GM21360 (cell line): ENCODE measurements around the gene FBXW8.

Source experiments
- ATAC-seq: cut with Tn5 transposase; IDR thresholded peaks from one replicate; pipeline ENCODE4 v1.9.1; 2021; ENCODE audit warnings: mild to moderate bottlenecking, moderate library complexity; ENCODE audit not compliant: unreplicated experiment

The FBXW8 gene

GRCh38 chr12:116922194-116922897, 11.6 kb downstream of the FBXW8 start:
- ATAC-seq: peak; percentile 65

DNA sequence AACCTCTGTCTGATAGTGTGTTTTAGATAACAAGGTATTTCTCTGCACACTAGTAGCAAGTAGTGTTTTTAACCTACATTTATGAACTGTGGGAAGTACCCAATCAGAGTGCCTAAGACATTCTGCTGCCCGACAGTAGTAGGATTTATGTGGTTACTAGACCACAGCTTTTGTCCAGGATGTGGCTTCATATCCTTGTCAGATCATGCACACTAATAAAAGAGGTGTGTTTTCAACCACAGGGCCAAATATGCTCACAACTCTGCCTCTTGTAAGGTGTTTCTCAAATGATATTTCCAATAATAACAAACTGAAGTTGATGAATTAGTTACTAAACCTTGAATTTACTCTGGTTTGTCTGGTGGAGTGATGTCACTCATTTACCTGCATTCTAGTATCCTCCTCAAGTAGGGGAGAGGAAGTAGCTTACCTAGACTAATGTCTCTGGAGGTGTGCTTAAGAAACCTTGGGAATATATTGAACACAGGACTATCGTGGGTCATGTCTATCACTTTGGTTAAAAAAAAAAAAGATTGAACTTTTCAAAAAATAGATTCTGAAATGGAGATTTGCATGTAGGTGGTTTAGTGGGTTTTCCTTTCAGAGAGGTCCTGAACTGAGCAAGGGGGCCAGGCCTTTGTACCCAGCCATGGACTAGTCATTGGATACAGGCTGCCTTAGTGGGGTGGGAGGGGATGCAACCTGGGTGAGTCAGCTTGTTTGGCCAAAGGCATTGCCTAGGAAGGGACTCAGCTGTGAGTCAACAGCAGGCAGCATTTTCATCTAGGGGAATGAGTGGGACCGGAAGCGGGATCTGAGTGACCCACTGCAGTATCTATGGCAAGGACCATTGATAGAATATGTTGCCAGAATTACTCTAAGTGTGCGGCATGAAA, 14.1 kb downstream of the FBXW8 start:
- no peak for ATAC-seq

- no peak for ATAC-seq
These were observed 15.8 kb downstream of the FBXW8 start for GRCh38 chr12:116926283-116927243.

GRCh38 chr12:116927244-116927940, 16.6 kb downstream of the FBXW8 start:
- ATAC-seq: no peak

DNA sequence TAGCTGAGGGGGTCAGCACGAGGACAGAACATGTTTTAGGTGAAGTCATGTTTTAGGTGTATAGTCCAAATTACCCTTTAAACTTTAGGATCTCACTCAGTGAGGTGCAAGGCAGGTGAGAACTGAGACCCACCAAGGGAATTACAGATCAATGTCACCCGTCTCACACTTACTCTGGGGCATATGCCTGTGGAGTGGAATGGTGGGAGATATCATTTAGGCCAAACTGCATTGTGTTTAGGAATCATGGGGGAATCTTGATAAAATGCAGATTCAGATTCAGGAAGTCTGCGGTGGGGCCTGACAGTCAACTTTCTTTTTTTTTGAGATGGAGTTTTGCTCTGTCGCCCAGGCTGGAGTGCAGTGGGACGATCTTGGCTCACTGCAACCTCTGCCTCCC, 17.8 kb downstream of the FBXW8 start:
- no peak for ATAC-seq

- no peak for ATAC-seq
These were observed 19.1 kb downstream of the FBXW8 start for GRCh38 chr12:116929885-116930284.

GRCh38 chr12:116931665-116932064, 20.9 kb downstream of the FBXW8 start:
- no peak for ATAC-seq

DNA sequence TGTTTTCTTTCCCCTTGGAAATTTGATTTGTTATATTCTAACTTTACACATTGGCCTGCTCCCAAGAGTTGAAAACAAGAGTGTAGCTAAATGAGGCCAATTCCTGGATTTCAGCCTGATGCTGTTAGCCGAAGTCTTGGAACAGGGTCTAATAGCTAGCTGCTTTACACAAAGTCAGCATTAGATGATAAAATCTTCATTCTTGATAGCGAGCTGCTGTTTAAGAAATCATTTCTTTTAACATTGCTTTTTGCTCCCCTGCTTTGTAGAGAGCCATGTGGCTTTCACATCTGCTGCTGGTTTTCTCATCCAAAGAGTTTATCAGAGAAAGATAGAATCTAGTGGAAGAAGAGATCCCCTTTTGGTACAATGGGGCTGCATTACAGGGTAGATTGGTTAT, 22.3 kb downstream of the FBXW8 start:
- ATAC-seq: no peak

DNA sequence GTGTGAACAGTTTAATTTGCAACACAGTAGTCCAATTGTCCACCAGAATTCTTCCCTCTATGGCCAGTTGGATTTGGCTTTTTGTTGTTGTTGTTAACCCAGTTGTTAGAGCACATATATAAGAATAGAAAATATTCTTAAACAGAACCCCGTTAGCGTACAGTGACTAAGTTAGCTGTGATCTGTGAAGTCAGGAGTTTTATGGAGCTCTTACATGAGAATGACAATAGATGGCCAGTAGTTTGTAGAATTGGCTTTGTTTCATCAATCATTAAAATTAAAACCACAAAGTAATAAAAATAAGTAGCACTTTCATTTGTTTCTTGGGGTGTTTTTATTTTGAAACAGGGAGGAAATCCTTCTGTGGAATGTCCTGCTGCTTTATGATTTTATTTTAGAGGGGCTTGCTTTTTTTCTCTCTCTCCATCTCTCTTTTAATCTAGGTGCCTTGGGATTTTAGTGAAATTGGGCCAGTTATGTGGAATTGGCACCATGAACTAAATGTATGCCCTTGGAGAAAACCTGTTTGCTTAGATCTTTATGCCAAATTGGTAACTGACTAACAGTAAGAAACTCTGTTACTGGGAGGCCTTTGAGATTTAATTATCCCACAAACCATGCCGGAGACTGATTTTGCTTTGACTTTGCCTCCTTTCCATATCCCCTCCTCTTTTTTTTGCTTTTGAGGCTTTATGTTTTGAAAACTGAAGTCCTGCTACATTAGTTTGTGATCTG, 22.9 kb downstream of the FBXW8 start:
- ATAC-seq: no peak

GRCh38 chr12:116934908-116935705, 24.4 kb downstream of the FBXW8 start:
- no peak for ATAC-seq

GRCh38 chr12:116937640-116938039, 26.9 kb downstream of the FBXW8 start:
- no peak for ATAC-seq

GRCh38 chr12:116939734-116940133, 29.0 kb downstream of the FBXW8 start:
- no peak for ATAC-seq

GRCh38 chr12:116941188-116941587, 30.4 kb downstream of the FBXW8 start:
- no peak for ATAC-seq

GRCh38 chr12:116943419-116944372, 32.9 kb downstream of the FBXW8 start:
- ATAC-seq: no peak

DNA sequence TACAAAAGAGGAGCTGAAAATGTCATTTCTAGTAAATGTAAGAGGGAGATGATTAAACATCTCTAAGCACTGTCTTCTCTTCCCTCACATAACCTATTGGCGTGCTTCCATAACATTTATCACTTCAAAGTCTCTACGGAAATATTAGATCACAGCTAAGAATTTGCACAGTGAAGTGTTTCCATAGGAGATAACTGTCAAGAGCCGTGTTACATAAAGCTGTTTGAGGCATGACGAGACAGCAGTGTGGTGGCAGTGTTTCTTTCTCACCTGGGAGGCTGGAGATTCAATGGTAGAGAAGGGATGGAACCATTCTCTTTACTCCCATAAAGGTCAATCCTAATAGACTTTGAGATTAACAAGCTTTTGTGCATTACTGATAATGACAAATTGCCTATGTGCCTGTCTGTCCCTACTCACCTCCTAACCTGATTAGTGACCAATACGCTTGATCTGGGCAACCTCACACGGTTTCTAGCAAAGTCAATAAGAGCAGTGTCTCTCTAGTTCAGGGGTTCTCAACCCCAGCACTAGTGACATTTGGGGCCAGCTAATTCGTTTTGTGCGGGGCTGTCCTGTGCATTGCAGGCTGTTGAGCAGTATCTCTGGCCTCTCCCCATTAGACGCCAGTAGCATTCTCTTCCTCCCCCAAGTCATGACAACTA, 35.3 kb downstream of the FBXW8 start:
- no peak for ATAC-seq

- no peak for ATAC-seq
These were observed 37.5 kb downstream of the FBXW8 start for GRCh38 chr12:116948298-116948697.

DNA sequence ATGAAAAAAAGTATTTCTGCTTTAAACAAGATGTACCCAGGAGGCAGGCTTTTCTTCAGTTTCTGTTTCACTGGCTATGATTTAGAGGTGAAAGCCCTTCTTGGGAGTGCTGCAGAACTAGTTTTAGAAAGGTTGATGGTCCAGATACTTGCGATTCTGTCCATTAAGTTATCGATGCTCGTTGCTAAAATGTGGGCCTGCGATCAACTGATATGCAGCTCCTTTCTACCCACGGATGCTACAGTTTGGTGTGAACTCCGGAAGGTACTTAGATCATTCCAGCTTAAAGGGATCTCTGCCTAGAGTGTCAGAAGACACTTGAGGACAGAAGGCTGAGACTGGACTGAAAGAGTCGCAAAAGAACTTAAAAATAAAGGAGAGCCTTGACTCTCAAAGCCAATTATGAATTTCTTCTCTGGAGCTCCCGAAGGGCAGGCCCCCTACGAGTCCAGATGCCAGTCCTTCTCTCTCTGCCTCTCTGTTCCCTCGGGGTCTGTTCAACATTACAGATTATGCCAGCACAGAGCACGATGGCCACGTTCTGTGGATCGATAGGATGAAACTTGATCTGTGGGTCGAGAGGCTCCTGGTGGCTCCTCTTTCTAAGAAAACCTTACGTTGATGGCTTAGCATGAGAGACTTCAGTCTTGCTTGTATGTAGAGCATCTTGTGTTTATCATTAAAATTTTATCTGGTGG, 40.0 kb downstream of the FBXW8 start:
- no peak for ATAC-seq
